ENCODE measurements around the gene OR8K5. TPM values are rescaled to one million over a fixed set of nuclear protein-coding genes. Genes with fewer than 3 reads are reported as not detected.

The OR8K5 gene
- not detected for total RNA-seq

GRCh38 chr11:56160217-56160616, at the start of gene OR8K5:
Gene OR8K5, minus strand, starts transcription at chr11:56160317. Its CDS starts 0 bp downstream, at chr11:56160317.
- 68% methylated on average over 3 of the region's 3 CpGs for WGBS
- Histone ChIP-seq H3K4me3 (no peak within 1 kb of the TSS), H3K4me1 (no peaks in the 10 kb centered on the region), H3K9me3 (peaks cover 0 to 11% (median 0%) of the 10 kb centered on the region in 4 donors), H3K27ac (replicated peaks in 1 of 4) (no peak within 1 kb of the TSS), H3K27me3 (no peaks in the 10 kb centered on the region), H3K36me3 (no peaks in the 10 kb centered on the region)
- TF ChIP-seq POLR2A (IDR thresholded peaks at IDR 0.05; ENCODE audit: low read depth) (no peak), CTCF (IDR thresholded peaks at IDR 0.05) (no peak), POLR2AphosphoS5 (IDR thresholded peaks at IDR 0.05) (no peak), EP300 (IDR thresholded peaks at IDR 0.05) (no peak)
- no peak for DNase-seq (ENCODE audit: extremely low spot score)
- intact Hi-C loops (cut with DNase I) = no loop called here

GRCh38 chr11:56207790-56208189, 47.7 kb upstream of the OR8K5 start:
- H3K36me3 ChIP-seq = no peaks in the 10 kb centered on the region
- H3K27ac ChIP-seq (replicated peaks in 1 of 4) = no peak overlapping the region
- H3K9me3 ChIP-seq = no peaks in the 10 kb centered on the region
- H3K27me3 ChIP-seq = no peaks in the 10 kb centered on the region
- intact Hi-C loops (cut with DNase I) = no loop called here
- H3K4me3 ChIP-seq = no peak overlapping the region
- no peaks in the 10 kb centered on the region for H3K4me1 ChIP-seq
- TF ChIP-seq POLR2A (IDR thresholded peaks at IDR 0.05; ENCODE audit: low read depth) (no peak), POLR2AphosphoS5 (IDR thresholded peaks at IDR 0.05) (no peak), EP300 (IDR thresholded peaks at IDR 0.05) (no peak), CTCF (IDR thresholded peaks at IDR 0.05) (no peak)
- WGBS = 43% methylated on average over 1 of the region's 1 CpG
- DNase-seq (ENCODE audit: extremely low spot score) = no peak

- no peak overlapping the region for H3K4me3 ChIP-seq
- no peaks in the 10 kb centered on the region for H3K9me3 ChIP-seq
- WGBS = 64% methylated on average over 2 of the region's 2 CpGs
- no peak for TF ChIP-seq CTCF (IDR thresholded peaks at IDR 0.05)
- no peak for DNase-seq (ENCODE audit: extremely low spot score)
- no peaks in the 10 kb centered on the region for H3K27me3 ChIP-seq
- H3K4me1 ChIP-seq = no peaks in the 10 kb centered on the region
- intact Hi-C loops (cut with DNase I) = no loop called here
- H3K36me3 ChIP-seq = no peaks in the 10 kb centered on the region
- H3K27ac ChIP-seq (replicated peaks in 1 of 4) = no peak overlapping the region
Measured at GRCh38 chr11:56197367-56197766, 37.2 kb upstream of the OR8K5 start.

- Histone ChIP-seq H3K27ac (replicated peaks in 1 of 4) (no peak overlapping the region), H3K9me3 (peaks cover 0 to 1% (median 0%) of the 10 kb centered on the region in 4 donors), H3K4me3 (no peak overlapping the region), H3K27me3 (no peaks in the 10 kb centered on the region), H3K4me1 (no peaks in the 10 kb centered on the region), H3K36me3 (no peaks in the 10 kb centered on the region)
- 87% methylated on average over 3 of the region's 3 CpGs for whole genome bisulfite sequencing
- intact Hi-C loops (cut with DNase I) = no loop called here
- TF ChIP-seq CTCF (IDR thresholded peaks at IDR 0.05) (no peak), POLR2A (IDR thresholded peaks at IDR 0.05; ENCODE audit: low read depth) (no peak), POLR2AphosphoS5 (IDR thresholded peaks at IDR 0.05) (no peak), EP300 (IDR thresholded peaks at IDR 0.05) (no peak)
- no peak for DNase-seq (ENCODE audit: extremely low spot score)
Measured at GRCh38 chr11:56196705-56197104, 36.6 kb upstream of the OR8K5 start.

GRCh38 chr11:56188602-56189001, 28.5 kb upstream of the OR8K5 start:
- Histone ChIP-seq H3K4me3 (no peak overlapping the region), H3K27ac (replicated peaks in 1 of 4) (no peak overlapping the region), H3K9me3 (peaks cover 0 to 12% (median 0%) of the 10 kb centered on the region in 4 donors), H3K27me3 (no peaks in the 10 kb centered on the region), H3K4me1 (no peaks in the 10 kb centered on the region), H3K36me3 (no peaks in the 10 kb centered on the region)
- 82% methylated on average over 3 of the region's 3 CpGs for WGBS
- no peak for TF ChIP-seq EP300 (IDR thresholded peaks at IDR 0.05)
- no peak for TF ChIP-seq CTCF (IDR thresholded peaks at IDR 0.05)
- TF ChIP-seq POLR2AphosphoS5 (IDR thresholded peaks at IDR 0.05) = no peak
- TF ChIP-seq POLR2A (IDR thresholded peaks at IDR 0.05; ENCODE audit: low read depth) = no peak
- DNase-seq (ENCODE audit: extremely low spot score) = no peak
- intact Hi-C loops (cut with DNase I) = no loop called here

Measured in esophagus muscularis mucosa (tissue), 4 donors.